ENCODE data around the gene OVOL3. TPM values are rescaled to one million over a fixed set of nuclear protein-coding genes. Genes with fewer than 3 reads are reported as not detected.
A peak's percentile ranks its signal among the peaks of the same experiment; 100 is the strongest.
"Not testable (repeated sequence)": the region's sequence is repeated elsewhere in the genome, so short reads cannot be mapped to it uniquely, and the experiment has no call there.

OVOL3 gene
- total RNA-seq, 1 donor from 2014 or later = not detected

DNA sequence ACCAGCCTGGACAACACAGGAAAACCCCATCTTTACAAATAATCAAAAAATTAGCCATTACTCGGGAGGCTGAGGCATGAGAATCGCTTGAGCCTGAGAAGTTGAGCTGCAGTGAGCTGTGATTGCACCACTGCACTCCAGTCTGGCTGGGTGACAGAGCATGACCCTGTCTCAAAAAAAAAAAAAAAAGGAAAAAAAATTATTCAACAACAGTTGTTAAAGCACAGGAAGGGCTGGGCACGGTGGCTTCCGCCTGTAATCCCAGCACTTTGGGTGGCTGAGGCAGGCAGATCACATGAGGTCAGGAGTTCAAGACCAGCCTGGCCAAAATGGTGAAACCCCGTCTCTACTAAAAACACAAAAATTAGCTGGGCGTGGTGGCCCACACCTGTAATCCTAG lies 20.3 kb downstream of the OVOL3 start:
- not testable (repeated sequence) for DNase-seq (ENCODE audit: low spot score)

DNA sequence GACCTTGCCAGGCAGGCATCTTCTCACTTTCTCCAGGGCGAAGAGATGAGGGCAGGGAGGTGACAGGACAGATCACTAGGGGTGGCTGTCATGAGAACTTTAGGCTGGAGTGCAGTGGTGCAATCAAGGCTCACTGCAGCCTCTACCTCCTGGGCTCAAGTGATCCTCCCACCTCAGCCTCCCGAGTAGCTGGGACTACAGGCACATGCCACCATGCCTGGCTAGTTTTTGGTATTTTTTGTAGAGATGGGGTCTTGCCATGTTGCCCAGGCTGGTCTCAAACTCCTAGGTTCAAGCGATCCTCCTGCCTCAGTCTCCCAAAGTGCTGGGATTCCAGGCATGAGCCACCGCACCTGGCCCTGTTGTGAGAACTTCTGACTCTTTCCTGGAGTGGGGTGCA lies 23.9 kb downstream of the OVOL3 start:
- not testable (repeated sequence) for DNase-seq (ENCODE audit: low spot score)

- peak; percentile 56 for DNase-seq (ENCODE audit: low spot score)
Observed at GRCh38 chr19:36136964-36137686, 26.2 kb downstream of the OVOL3 start.

- DNase-seq (ENCODE audit: low spot score) = no peak
Observed at GRCh38 chr19:36139120-36139472, 28.2 kb downstream of the OVOL3 start.

GRCh38 chr19:36139473-36140303 lies 28.7 kb downstream of the OVOL3 start, which contains the start of gene CAPNS1:
CAPNS1 (plus strand) TSS chr19:36140066; CDS start chr19:36141012, 946 bp downstream.
- peak; percentile 99 for DNase-seq (ENCODE audit: low spot score)

DNA sequence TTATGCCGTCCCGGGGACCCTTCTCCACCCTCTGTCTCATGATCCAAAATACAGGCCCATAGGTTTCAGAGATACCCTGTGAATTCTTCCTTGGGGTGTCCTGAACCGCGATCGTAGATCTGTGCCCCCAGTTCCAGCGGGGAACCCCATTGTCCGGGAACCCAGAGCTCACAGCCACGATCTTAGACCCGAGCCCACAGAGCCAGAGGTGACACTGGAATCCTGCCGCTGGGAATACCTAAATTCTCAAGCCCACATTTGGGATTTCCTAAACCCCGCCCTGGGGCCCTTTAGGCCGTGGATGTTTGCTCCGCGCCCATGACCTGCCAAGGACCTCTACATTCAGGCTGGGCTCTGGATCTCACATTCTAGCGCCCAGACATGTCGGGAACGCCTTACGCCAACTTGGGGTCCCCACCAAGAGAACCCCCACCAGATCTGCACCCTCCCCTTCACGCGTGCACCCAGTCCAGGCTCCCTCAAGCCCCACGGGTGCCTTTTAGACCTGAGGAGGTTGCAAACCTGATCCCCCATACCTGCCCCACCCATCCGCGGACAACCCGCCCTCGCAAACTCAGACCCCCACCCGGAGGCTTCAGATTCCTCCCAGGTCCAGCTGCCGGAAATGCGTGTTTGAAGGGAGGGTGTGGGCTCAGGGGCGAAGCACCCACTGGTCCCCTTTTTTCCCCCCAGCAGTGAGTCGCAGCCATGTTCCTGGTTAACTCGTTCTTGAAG lies 29.5 kb downstream of the OVOL3 start:
- peak; percentile 72 for DNase-seq (ENCODE audit: low spot score)

DNA sequence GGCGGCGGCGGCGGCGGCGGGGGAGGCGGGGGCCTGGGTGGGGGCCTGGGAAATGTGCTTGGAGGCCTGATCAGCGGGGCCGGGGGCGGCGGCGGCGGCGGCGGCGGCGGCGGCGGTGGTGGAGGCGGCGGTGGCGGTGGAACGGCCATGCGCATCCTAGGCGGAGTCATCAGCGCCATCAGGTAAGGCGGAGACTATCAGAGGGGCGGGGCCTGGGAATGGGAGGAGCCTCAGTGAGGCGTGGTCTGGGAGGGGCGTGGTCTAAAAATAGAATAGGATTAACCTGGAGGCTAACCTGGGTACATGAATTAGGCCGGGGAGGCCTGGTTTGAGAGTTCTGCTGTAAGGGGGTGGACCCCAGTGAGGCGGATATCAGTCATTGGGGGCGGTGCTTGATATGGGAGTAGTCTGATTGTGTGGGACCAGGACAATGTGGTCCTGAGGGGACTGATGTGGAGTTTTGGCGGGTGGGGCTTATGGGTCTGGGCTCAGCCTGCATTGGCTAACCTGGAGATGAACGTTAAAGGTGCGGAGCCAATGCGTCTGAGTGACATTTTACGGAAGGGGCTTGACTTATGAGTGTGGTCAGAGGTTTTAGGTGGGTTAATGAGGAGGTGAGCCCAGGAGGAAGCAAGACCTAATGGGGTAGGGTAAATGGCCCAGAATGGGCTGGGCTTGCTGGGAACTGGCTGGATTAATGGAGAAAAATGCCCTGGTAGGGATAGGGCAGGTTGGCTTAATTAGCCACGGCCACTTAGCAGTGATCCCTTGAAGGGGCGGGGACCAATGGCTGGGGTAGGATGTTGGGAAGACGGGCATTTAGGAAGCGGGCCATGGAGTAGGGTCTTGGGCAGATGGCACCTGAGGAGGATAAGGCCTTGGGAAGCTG lies 30.3 kb downstream of the OVOL3 start:
- DNase-seq (ENCODE audit: low spot score) = peak; percentile 75

- DNase-seq (ENCODE audit: low spot score) = no peak
Observed at GRCh38 chr19:36142046-36142445, 31.1 kb downstream of the OVOL3 start.

- no peak for DNase-seq (ENCODE audit: low spot score)
Observed at GRCh38 chr19:36142496-36142895, 31.6 kb downstream of the OVOL3 start.

DNA sequence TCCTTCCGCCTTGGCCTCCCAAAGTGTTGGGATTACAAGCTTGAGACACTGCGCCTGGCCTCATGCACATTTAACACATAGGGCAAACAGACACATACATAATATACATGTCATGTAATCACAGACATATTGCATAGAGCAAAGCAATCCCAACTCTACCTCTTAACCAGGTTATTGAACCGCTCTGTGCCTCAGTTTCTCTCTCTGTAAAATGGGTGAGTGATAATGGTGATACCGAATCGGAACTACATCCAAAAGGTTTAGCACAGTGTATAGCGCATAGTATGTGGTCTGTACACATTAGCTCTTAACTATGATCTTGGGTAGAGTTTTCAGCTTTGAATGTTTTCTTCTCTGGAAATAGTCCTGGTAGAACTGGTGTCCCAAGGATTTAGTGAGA lies 33.7 kb downstream of the OVOL3 start:
- DNase-seq (ENCODE audit: low spot score) = no peak

DNA sequence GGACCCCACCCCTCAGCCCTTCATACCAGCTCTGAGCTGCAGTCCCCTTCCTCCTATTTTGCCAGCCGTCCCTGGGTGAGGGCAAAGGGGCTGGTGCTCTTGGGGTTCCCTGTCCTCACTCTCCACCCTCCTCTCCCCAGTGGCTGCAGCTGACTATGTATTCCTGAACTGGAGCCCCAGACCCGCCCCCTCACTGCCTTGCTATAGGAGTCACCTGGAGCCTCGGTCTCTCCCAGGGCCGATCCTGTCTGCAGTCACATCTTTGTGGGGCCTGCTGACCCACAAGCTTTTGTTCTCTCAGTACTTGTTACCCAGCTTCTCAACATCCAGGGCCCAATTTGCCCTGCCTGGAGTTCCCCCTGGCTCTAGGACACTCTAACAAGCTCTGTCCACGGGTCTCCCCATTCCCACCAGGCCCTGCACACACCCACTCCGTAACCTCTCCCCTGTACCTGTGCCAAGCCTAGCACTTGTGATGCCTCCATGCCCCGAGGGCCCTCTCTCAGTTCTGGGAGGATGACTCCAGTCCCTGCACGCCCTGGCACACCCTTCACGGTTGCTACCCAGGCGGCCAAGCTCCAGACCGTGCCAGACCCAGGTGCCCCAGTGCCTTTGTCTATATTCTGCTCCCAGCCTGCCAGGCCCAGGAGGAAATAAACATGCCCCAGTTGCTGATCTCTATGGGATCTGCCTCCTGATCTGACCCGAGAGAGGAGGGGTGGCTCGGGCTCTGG lies 38.9 kb downstream of the OVOL3 start:
- DNase-seq (ENCODE audit: low spot score) = no peak

DNA sequence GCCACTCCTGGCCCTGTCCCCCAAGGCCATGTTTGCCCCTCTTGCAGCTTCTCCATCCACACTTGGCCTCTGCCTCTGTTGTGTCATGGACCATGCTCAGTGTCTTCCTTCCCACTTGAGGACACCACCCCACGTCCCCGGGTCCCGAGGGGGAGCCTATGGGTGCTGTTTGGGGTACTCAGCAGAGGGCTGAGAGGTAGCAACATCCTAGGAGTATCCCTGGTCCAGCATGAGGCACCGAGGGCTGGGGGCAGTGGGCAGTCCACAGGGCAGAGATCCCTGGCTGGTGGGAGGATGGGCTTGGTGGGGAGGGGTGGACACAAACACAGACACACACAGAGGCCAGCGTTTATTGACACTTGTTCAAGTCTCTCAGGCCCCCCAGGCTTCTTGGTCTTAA lies 39.6 kb downstream of the OVOL3 start:
- no peak for DNase-seq (ENCODE audit: low spot score)

DNA sequence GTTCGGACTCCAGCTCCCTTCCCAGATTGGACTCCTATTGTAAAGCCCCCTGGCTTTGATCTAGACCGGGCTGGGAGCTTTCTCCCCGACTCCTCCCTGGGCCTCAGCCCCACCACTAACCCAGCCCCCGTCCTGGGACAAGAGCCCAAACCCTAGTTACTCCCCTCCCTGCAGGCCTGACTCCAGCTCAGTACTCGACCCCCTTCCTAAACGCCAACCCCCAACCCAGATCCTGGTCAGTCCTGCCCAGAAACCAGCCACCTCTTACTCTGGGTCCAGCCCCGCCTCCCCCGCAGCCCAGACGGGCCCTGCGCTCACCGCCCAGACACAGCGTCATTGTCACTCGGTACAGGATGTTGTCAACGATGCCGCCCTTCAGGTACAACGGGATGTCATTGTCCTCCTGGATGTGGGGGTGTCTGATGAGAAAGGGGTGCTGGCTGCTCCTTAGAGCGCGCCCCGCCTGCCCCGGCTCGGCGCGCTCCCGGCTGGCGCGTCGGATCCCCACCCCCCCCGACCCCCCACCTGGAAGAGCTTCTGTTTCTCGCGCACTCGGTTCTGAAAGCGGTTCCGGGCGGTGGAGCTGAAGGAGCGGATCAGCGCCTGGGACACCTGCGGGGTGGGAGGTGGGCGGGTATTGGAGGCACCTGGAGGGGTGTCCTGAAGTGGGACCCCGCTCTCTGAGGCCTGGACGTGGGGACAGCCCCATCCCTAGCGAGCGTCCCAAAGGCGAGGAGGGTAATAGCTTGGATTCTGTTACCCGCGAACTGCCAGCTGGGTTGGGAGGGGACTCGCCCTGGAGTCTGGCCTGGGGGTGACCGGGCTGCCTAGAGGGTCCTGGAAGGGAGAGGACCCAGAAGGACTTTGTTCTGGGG lies 40.4 kb downstream of the OVOL3 start:
- peak; percentile 79 for DNase-seq (ENCODE audit: low spot score)

DNA sequence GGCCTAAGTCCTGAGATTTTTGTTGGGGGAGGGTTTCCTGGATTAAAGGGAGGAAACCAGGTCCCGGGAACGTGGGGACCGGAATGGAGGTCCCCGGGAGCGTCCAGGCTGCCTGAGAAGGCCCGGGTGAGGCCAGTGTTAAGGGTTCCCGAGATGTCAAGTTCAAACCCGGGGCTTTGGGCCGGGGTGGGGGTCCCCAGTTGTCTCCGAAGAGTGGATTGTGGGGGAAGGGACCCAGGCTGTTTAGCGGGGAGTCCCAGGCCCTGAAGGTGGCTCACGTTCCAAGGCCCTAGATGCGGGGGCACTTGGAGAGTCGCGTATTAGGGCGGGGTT lies 41.0 kb downstream of the OVOL3 start:
- no peak for DNase-seq (ENCODE audit: low spot score)

DNA sequence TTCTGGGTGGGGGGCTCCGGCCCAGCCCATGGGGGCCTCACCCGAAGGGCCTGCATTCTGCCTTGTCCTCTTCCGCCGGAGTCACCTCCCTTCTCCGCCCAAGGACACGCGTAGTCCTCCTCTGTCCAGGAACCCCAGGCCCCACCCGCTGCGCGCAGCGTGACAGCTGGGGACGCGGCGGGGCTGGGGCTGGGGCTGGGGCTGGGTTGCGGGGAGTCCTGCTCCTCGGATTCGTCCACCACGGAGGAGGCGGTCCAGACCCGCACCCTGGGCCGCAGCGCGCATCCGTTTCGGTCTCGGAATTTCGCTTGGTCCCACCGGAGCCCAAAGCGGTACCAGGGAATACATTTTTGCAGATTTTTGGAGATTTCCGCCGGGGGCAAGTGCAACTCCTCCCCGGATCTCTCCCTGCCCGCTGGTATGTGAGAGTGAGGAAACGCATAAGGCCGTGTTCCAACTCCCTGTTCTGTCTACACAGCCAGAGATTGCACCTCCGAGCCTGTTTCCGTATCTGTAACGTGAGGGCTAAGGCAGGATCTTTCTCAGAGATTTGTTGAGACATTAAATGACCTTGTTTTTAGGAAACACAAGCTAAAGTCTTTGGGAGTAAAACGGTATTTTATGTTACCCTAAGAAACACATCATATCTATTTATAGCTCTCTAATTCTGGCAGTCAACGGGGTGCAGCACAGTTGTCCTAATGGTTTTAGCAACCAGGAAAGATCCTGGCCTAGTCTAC lies 41.6 kb downstream of the OVOL3 start, which contains the start of gene COX7A1:
Gene COX7A1 (minus strand): TSS at position 96 of the 740 bp plus-strand sequence. CDS start 40 bp downstream, at position 56.
- DNase-seq (ENCODE audit: low spot score) = peak; percentile 71

- no peak for DNase-seq (ENCODE audit: low spot score)
Observed at GRCh38 chr19:36153126-36153525, 42.2 kb downstream of the OVOL3 start.

DNA sequence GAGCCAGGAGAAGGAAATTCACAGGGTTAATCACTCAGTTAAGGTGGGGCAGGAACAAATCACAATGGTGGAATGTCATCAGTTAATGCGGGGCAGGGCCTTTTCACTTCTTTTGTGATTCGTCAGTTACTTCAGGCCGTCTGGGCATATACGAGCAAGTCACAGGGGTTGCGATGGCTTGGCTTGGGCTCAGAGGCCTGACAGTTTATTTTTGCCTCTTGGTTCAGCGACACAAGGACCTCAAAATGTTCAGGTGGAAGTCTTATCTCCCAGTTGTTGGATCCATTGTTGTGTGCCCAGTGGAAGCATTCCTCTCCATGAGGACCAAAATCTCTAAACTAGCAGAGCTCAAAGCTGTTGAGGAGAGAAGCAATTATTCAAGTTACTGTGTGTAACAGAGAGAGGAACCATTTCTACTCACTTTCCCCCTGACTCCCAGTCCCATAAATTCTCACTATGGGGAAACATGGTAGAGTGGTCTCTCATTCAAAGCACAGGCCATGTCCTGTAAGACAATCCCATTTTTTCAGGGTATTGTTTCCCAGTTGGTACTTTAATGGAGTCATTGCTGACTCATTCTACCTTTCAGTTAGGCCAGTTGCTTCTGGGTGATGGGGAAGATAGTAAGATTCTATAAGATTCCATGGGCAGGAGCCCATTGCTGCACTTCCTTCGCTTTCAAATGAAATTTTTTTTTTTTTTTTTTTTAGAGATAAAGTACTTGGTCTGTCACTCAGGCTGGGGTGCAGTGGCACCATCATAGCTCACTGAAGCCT lies 50.1 kb downstream of the OVOL3 start:
- no peak for DNase-seq (ENCODE audit: low spot score)

Data from umbilical cord (tissue), 2 donors.